Hepatocyte (in vitro differentiated cells): ENCODE results near the gene XYLB. TPM values are rescaled to one million over a fixed set of nuclear protein-coding genes. Genes with fewer than 3 reads are reported as not detected.

Experiments
- DNase-seq: peaks from one replicate; pipeline ENCODE4 v3.0.0-alpha.2; 2016; ENCODE audit warnings: low spot score
- H2AFZ ChIP-seq: fragments of 200-600 bp; sonication (generic); 2 replicates; pipeline ENCODE4 v1.6.0; 2016; ENCODE audit warnings: antibody characterized with exemption, mild to moderate bottlenecking
- H3K27ac ChIP-seq: fragments of 200-600 bp; sonication (generic); 2 replicates; pipeline ENCODE4 v1.5.1; 2016; ENCODE audit warnings: mild to moderate bottlenecking
- H3K27me3 ChIP-seq: fragments of 200-600 bp; sonication (generic); 2 replicates; pipeline ENCODE4 v1.6.1; 2016
- H3K36me3 ChIP-seq: fragments of 200-600 bp; sonication (generic); replicated peaks from 2 replicates; pipeline ENCODE4 v1.5.1; 2016; ENCODE audit warnings: low read depth; ENCODE audit not compliant: insufficient read depth
- H3K4me1 ChIP-seq: fragments of 200-600 bp; sonication (generic); 2 replicates; pipeline ENCODE4 v1.5.1; 2016; ENCODE audit warnings: mild to moderate bottlenecking, moderate library complexity; ENCODE audit not compliant: insufficient read depth
- H3K4me2 ChIP-seq: fragments of 200-600 bp; sonication (generic); 2 replicates; pipeline ENCODE4 v1.6.0; 2016
- H3K4me3 ChIP-seq: fragments of 200-600 bp; sonication (generic); 2 replicates; pipeline ENCODE4 v1.5.1; 2016; ENCODE audit warnings: mild to moderate bottlenecking
- H3K79me2 ChIP-seq: fragments of 200-600 bp; sonication (generic); 2 replicates; pipeline ENCODE4 v1.6.0; 2017; ENCODE audit warnings: mild to moderate bottlenecking
- H3K9me2 ChIP-seq: fragments of 200-600 bp; sonication (generic); replicated peaks from 2 replicates; pipeline ENCODE4 v1.6.0; 2017; ENCODE audit warnings: mild to moderate bottlenecking; ENCODE audit not compliant: insufficient read depth
- H3K9me3 ChIP-seq: fragments of 200-600 bp; sonication (generic); 2 replicates; pipeline ENCODE4 v1.5.1; 2016; ENCODE audit warnings: low read depth, mild to moderate bottlenecking
- H4K20me1 ChIP-seq: fragments of 200-600 bp; sonication (generic); 2 replicates; pipeline ENCODE4 v1.6.0; 2016; ENCODE audit warnings: mild to moderate bottlenecking; ENCODE audit not compliant: insufficient read depth, poor library complexity, severe bottlenecking
- EZH2 ChIP-seq: fragments of 200-600 bp; sonication (generic); IDR thresholded peaks from 2 replicates; pipeline ENCODE4 v1.6.1; 2016; ENCODE audit warnings: antibody characterized with exemption, mild to moderate bottlenecking, borderline replicate concordance
- EZH2phosphoT487 ChIP-seq: fragments of 200-600 bp; sonication (generic); IDR thresholded peaks from one replicate; pipeline ENCODE4 v1.6.1; 2018; ENCODE audit warnings: antibody characterized with exemption, mild to moderate bottlenecking, low read depth, moderate library complexity; ENCODE audit not compliant: unreplicated experiment, severe bottlenecking
- WGBS: methylation state at CpG from one replicate; pipeline ENCODE4 v1.1.6; 2016; ENCODE audit warnings: low lambda C conversion rate; ENCODE audit errors: missing lambda C conversion rate; 5-methylcytosine and 5-hydroxymethylcytosine counted together
- polyA plus RNA-seq: library from polyadenylated mRNA; unstranded; fragments of >200 nt; fragmentation: Nextera tagmentation; extraction: Ambion mirVana; gene quantifications from 2 replicates; pipeline ENCODE4 v1.2.1, GENCODE V29; 2016
- total RNA-seq: library from RNA; depleted of rRNA; stranded (reverse); fragments of >200 nt; gene quantifications from 2 replicates; pipeline ENCODE4 v1.2.3, GENCODE V29; 2014
- TF ChIP-seq, protein P1 (sequence below): fragments of 200-600 bp; sonication (generic); IDR thresholded peaks from 2 replicates; pipeline ENCODE4 v1.5.1; 2016; ENCODE audit warnings: antibody characterized with exemption, mild to moderate bottlenecking; ENCODE audit not compliant: poor library complexity

Gene XYLB
- total and polyA plus RNA-seq, 2 experiments from 2014 or later, result 8.2 to 12.5 TPM

DNA sequence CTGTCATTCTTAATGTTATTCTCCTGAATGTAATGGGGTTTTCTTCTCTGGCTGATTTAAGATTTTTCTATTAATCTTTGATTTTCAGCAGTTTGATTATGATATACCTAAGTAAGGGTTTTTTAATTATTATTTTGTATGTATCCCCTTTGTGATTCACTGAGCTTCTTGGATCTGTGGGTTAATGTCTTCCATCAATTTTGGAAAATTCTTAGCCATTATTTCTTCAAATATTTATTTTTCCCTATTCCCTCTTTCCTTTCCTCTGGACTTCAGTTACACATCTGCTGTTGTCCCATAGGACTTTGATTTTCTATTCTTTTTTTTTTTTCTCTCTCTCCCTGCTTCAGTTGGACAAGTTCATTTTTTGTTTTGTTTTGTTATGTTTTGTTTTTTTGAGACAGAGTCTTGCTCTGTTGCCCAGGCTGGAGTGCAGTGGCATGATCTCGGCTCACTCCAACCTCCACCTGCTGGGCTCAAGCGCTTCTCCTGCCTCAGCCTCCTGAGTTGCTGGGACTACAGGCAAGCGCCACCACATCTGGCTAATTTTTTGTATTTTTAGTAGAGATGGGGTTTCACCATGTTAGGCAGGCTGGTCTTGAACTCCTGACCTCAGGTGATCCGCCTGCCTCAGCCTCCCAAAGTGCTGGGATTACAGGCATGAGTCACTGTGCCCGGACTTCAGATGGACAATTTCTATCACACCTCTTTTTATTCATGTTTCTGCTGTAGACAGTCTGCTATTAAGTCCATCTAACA is 40.6 kb downstream of the XYLB start:
- DNase-seq, result no peak

DNA sequence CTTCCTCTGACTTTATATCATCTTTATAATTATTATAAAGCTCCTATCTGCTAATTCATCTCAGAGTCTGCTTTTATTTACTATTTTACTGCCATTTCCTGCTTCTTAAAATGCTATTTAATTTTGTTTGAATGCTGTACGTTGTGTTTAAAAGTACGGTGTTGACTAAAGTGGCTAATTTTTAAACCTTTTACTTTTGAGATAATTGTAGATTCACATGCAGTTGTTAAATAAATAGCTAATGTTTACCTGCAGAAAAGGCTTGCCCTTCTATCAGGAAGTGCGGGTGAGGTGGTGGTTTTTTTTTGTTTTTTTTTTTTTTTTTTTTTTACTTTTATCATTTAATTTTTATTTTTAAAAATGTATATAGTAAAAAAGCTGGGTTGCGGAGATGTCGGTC is 41.3 kb downstream of the XYLB start:
- H3K4me3 ChIP-seq, result no peak overlapping the region
- H3K27me3 ChIP-seq, result no peaks in the 10 kb centered on the region
- no peak overlapping the region for H3K27ac ChIP-seq
- no peaks in the 10 kb centered on the region for H3K4me1 ChIP-seq
- H3K9me3 ChIP-seq, result no peaks in the 10 kb centered on the region
- no peaks in the 10 kb centered on the region for H3K79me2 ChIP-seq
- H4K20me1 ChIP-seq, result no peaks in the 10 kb centered on the region
- no peak overlapping the region for H2AFZ ChIP-seq
- DNase-seq, result no peak
- H3K4me2 ChIP-seq, result no peak overlapping the region
- peaks cover 3% of the 10 kb centered on the region for H3K36me3 ChIP-seq
- TF ChIP-seq, protein P1, sequence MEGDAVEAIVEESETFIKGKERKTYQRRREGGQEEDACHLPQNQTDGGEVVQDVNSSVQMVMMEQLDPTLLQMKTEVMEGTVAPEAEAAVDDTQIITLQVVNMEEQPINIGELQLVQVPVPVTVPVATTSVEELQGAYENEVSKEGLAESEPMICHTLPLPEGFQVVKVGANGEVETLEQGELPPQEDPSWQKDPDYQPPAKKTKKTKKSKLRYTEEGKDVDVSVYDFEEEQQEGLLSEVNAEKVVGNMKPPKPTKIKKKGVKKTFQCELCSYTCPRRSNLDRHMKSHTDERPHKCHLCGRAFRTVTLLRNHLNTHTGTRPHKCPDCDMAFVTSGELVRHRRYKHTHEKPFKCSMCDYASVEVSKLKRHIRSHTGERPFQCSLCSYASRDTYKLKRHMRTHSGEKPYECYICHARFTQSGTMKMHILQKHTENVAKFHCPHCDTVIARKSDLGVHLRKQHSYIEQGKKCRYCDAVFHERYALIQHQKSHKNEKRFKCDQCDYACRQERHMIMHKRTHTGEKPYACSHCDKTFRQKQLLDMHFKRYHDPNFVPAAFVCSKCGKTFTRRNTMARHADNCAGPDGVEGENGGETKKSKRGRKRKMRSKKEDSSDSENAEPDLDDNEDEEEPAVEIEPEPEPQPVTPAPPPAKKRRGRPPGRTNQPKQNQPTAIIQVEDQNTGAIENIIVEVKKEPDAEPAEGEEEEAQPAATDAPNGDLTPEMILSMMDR, result no peak
- TF ChIP-seq EZH2phosphoT487 (no peak), EZH2 (no peak)
- no peaks in the 10 kb centered on the region for H3K9me2 ChIP-seq
- 85% methylated on average over 5 of the region's 5 CpGs for WGBS

More for the DNA sequence above, 40.6 kb downstream of the XYLB start:
- no peak for TF ChIP-seq EZH2phosphoT487
- TF ChIP-seq, protein P1, result no peak
- Histone ChIP-seq H3K4me1 (no peaks in the 10 kb centered on the region), H2AFZ (no peak overlapping the region), H4K20me1 (no peaks in the 10 kb centered on the region), H3K9me3 (no peaks in the 10 kb centered on the region), H3K27me3 (no peaks in the 10 kb centered on the region), H3K27ac (no peak overlapping the region), H3K79me2 (no peaks in the 10 kb centered on the region), H3K9me2 (no peaks in the 10 kb centered on the region), H3K4me3 (no peak overlapping the region), H3K36me3 (no peaks in the 10 kb centered on the region), H3K4me2 (no peak overlapping the region)
- 95% methylated on average over 5 of the region's 5 CpGs for WGBS

DNA sequence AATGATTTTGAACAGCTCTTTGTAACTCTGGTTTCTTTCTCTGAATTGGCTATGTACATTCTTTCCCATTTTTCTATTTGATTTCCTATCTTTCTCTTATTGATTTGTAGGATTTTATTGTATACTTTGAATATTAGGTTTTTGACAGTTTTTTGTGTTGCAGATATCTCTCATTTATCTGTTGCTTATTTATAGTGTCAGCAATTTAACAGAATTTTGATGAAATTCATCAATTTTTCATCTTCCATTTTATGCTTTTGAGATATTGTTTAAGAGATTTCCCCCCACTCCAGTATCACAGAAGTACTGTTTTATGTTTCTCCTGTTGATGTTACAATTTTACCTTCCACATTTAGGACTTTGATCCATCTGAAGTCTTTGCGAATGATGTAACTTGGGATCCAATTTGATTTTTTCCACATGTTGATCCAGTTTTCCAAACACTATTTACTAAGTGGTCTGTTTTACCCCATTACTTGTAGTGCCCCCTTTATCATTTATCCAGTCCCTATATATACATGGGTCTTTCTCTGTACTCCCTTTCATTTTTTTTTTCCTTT is 46.1 kb downstream of the XYLB start:
- no peak for TF ChIP-seq EZH2phosphoT487
- TF ChIP-seq, protein P1, result no peak
- no peak for TF ChIP-seq EZH2

More for the DNA sequence above, 46.1 kb downstream of the XYLB start:
- no peaks in the 10 kb centered on the region for H3K9me2 ChIP-seq
- H4K20me1 ChIP-seq, result no peaks in the 10 kb centered on the region
- no peak for DNase-seq
- H3K4me2 ChIP-seq, result no peak overlapping the region
- WGBS, result 97% methylated on average over 1 of the region's 1 CpG
- no peaks in the 10 kb centered on the region for H3K27me3 ChIP-seq
- peaks cover 3% of the 10 kb centered on the region for H3K36me3 ChIP-seq
- no peaks in the 10 kb centered on the region for H3K4me1 ChIP-seq
- no peak overlapping the region for H3K4me3 ChIP-seq
- no peaks in the 10 kb centered on the region for H3K79me2 ChIP-seq
- H3K9me3 ChIP-seq, result no peaks in the 10 kb centered on the region
- no peak overlapping the region for H2AFZ ChIP-seq
- no peak overlapping the region for H3K27ac ChIP-seq
